CD4-positive, alpha-beta T cell treated with Interferon alpha-2 for 1 hour (primary cell): ENCODE results near the gene MMP24.
A peak's percentile ranks its signal among the peaks of the same experiment; 100 is the strongest.
"Not testable (repeated sequence)": the region's sequence is repeated elsewhere in the genome, so short reads cannot be mapped to it uniquely, and the experiment has no call there.

Experiments
- DNase-seq, 2 donors: peaks; one replicate each; pipeline ENCODE4 v3.0.0-alpha.2; 2020 to 2022

Gene MMP24

DNA sequence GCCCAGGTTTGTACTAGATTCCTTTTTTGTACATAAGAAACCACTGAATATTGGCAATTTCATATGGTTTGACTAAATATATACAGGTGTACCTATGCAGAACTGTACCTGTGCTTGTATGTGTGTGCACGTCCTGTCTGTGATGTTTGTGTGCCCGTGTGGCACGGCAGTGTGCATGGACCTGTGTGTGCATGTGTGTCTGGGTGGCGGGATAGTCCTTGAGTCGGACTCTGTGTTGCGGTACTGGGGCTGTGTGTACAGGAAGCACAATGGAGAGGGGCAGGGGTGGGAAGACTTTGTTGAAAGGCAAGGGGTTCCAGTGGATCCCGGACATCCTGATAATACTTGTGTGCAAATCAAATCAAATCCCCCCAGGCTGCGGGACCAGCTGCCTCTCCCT, 69.2 kb downstream of the MMP24 start:
- DNase-seq: no peak

DNA sequence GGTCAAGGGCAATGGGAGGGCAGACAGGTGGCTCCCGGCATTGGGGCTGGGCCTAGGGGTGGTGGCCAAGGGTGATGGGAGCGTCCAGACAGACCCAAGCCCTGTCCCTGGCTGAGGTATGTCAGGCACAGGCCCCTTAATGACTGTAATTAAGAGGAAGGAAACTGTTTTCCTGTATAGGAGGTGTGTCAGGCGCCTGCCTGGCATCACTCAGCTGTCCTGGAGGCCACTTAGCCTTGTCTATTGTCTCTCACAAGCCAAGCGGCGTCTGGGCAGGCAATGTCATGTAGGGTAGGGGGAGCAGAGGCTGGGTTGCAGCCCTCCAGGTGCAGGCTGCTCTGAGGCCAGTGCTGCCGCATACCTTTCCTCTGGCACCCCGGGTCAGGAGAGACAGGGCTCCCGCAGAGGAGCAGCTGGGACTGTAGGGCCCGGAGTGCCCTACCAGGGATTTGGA, 69.6 kb downstream of the MMP24 start:
- DNase-seq: no peak

DNA sequence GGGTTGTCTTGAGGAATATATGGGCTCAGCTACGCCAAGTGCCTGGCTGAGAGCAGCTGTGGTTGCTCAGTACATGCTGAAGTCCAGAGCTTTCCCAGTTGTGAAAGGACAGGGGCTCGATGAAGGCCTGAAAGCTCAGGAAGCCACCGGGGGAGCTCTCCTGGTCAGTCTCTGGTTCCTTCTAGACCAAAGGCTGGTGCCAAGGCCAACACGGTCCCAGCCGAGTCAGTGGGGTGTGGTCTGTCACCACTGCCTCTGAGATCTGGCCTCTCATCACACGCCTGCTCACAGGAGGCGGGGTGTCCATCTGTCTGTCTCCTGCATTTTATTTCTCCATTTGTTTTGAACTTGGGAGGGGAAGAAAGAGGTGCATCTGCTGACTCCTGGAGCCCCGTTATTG, 70.7 kb downstream of the MMP24 start:
- DNase-seq: no peak

DNA sequence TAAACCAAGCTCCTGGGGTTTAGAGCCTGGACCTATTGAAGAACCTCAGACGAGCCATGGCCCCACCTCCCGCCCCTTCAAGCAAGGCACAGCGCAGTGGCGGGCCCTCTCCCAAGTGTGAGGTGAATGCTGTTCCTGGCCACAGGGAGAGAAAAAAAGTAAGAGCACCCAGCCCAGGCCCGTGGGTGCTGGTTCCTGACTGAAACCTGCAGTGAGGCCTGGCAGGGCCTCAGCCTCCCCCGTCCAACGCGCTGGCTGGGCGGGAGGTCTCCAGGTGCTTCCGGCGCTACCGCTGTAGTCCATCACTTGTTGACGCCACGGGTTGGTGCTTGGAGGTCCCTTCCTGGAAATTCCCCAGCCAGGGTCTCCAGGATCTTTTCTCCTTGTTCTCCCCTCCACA, 71.2 kb downstream of the MMP24 start:
- no peak for DNase-seq

DNA sequence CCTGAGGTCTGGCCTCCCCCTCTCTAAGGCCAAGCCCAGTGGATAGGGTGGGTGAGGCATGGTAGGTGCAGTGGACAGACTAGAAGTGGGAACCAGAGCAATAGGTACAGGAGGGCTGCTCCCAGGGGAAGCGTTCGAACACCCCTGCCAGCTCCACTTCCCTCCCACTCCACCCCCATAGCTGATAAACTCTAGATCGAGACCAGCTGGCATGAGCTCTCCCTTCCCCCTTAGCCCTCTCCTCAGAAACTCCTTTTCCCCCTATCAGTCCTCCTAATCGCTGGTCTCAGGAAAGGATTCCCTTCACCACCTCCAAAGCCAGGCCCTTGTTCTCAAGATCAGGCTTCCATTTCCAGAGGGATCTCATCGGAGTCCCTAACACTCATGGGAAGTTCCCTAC, 71.8 kb downstream of the MMP24 start:
- no peak for DNase-seq

DNA sequence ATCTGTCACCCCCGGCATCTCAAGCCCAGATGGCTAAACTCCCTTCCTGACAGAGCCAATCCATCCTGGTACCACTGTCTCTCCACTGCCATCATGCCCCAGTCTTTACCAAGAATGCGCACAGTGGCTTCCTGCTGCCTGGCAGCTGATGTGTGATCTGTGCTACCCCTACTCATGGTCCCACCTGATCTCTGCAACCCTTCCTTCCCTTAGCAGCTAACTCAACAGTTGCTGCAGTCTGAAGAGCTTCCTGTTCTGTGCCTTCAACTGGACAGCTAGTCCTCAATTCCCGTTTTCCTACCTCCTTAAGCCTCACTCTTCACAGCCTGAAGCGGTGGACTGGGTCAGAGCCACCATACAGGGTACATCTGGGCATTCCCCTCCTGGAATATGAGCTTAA, 73.3 kb downstream of the MMP24 start:
- no peak for DNase-seq

DNA sequence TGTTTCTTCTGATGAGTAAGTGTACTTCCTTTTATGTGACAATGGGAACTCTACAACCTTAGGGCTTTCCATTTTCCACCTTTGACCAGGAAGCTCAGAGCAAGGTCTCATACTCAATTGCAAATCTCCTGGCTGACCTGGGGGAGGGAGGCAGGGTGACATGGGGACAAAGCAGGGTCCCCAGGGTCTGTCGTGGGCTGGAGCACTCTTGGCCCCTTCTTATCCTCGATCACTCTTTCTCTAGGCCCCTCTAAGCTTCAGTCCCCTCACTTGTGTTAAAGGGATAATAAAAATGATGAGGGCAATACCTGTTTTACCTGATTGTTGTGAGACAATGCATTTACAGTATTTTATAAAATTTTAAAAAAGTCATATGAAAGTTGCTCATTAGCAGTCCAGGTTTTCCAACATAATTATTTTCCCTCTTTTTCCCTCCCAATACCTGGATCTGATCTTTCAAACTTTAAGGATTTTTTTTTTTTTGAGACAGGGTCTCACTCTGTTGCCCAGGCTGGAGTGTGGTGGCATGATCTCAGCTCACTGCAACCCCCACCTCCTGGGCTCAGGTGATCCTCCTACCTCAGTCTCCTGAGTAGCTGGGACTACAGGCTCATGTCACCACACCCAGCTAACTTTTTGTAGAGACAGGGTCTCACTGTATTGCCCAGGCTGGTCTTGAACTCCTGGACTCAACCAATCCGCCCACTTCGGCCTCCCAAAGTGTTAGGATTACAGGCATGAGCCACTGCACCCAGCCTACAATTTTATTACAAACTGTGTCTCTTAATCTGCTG, 74.2 kb downstream of the MMP24 start:
- no peak for DNase-seq

DNA sequence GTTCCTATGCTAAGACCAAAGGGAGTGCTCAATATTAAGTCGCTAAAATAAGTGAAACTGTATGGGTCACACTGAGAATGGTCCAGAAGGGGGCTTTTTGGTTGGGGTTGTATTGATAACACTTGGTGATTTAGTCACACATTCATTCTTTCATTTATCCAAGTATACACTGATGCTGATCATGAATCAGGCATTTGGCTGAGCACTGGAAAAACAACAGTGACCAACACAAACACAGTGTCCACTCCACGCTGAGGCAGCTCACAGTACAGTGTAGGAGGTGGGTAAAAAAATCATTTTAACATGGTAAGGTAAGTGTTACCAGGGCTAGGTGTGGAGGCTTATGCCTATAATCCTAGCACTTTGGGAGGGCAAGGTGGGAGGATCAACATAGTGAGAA, 74.9 kb downstream of the MMP24 start:
- no peak for DNase-seq

DNA sequence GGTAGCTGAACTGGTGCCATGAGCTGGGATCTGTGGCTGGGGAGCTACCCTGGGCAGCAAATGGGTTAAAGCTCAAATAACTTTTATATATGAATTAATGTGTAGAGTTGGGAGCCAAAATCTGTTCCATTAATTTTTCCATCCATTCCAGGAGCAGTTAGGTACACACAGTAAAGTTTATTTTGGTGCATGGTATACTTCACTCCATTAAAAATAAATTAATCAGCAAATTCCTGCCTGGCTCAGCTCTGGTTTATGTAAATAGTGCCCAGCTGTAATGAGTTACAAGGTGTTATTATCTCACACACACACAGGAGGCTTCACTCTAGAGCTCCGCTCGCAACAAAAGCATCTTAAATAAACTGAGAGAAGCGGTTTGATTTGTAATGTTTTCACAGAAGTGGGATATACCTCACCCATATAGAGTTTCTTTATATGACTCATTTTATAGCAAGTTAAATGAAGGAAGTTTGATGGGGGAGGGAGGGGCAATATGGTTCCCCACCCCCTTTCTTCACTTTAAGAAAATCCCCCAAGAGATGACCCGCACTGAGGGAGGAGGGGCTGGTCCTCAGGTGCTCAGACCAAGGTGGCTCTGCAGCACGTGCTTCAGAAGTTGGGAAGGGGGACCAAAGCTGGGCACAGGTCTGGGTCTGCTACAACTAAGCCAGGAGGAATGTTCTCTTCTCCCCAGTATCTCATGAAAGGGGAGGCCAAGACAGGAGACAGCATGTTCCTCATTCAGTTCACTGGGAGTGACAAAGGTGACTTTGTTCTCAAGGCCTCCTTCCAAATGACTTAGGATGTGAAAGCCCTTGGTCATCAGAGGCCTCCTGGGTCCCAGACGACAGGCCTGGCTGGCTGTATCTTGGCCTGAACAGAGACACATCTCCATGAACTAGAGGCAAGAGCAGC, 76.2 kb downstream of the MMP24 start:
- no peak for DNase-seq

DNA sequence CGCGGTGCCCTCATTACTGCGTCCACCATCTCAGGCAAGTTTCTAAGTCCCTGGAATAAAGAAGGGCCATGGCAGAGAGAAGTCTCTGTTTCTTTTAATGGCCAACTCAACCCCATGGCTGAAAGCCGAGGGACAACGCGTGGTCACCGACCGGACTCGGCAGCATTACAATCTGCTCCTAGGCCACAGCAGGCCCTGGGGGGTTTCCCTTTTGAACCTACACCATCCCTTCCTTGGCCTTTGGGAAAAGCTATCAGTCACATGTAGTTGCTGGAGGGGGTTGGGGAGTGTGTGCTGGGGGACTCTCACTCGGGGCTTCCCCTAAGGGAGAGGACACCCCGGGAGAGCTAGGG, 76.9 kb downstream of the MMP24 start:
- DNase-seq: no peak

DNA sequence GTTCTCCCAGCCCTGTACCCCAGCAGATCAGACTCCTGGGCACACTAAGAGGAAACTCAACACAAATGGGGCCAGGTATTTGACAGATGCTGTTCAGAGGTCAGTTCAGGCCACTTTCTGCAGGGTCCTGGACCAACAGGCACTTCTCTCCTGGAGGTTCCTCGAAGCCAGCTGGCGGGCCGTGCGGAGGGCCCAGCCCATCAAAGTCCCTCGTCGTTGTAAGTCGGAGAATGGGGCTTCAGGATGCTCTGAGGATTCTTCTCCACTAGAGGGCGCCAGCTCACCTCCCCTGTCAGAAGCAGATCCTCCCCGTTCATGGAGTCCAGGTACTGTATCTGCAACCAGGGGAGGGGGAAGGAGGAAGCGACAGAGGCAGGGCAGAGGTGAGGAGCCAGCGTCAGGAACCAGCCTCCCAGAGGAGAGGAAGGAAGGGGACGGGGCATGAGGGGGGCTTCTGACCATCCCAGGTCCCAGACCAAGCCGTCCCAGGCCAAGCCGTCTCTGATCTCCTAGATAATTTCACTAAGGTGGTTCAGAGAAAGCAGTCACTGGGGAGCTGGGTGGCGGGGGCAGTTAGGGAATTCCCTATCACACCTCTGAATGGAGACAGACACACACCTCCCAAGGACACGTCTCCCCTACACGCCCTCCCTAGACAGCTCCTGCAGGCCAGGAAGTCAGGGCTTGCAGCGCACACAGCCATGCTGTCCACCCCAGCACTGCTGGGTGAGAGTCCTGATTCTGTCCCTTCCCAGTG, 77.4 kb downstream of the MMP24 start:
- DNase-seq: peak; percentile 84 to 88

DNA sequence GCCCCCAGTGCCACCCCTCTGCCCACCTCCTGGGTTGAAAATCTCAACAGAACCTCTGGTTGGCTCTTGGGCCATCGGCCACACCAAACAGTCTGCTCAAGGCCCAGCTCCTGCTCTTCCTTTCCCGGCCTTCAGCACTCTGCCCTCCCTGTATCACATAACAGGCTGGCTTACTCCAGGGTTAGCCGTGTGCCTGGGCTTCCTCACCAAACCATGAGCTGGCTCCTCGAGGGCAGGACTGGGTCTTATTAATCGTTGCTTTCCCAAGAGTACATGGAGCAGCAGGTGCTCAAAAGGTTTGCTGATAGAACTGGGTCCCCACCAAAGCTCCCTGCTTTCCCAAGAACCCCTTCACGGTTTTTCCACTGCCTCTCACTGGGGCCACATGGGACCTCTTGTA, 78.5 kb downstream of the MMP24 start:
- no peak for DNase-seq

DNA sequence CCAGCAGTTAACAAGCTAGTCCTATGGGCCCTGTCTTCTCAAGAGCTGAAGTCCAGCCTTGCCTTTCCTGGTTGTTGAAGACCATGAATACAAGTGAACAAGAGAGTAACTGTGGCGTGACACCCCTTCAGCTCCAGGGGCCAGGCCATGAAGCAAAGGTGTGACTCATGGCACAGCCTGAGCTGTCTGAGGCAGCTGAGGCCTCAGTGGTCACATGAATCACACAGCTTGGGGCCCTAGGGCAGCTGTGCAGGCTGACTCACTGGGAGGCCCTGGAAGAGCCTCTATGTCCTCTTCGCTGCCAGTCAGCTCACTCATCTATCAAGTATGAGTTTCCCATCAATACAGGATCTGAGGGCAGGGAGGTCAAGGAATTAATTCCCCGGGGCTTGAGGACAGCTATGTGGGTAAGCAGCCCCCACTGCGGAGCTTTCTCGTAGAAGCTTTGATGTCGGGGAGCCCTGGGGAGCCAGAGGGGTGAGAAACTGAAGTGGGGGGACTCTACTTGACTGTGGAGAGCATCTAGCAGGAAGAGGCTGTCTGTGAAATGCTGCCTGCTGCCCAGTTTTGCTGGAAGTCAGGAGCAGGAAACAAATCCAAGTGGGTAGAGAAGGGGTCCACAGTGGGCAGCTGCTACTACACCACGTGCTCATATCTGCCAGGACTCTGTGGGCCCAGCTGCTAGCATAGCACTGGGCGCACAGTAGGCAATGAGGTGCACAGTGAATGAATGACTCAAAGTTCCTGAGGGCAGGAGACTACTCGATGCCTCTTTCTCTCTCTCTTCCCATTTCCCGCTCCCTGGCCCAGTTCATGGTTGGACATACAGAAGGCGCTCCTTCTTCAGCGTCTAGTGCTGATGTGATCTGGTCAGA, 79.4 kb downstream of the MMP24 start:
- no peak for DNase-seq

DNA sequence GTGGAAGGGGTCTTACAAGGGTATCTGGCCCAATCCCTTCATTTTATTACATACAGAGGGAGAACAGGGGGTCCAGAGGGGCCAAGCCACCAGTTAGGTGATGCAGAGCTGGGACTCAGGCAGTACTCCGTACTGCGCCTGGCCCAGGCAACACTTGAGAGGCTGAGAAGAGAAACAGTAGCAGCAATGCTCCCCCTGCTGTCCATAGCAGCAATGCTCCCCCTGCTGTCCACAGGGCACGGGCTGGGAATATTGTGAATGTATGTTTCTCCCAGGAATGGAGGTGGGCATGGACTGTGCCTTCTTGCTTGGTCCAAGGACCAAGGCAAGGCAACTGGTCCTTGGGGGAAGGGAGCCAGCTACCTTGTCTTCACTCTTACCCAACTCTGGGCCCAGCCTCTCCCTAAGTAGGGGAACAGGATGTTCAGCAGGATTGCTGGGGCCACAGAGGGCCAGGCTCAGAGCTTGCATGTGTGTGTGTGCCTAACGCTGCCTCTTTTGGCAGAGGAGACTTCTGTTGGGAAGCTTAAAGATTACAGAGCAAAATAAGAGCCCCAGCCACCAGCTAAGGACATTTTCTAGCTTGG, 80.5 kb downstream of the MMP24 start:
- DNase-seq: peak in 1 of 2 donors; percentile 27

DNA sequence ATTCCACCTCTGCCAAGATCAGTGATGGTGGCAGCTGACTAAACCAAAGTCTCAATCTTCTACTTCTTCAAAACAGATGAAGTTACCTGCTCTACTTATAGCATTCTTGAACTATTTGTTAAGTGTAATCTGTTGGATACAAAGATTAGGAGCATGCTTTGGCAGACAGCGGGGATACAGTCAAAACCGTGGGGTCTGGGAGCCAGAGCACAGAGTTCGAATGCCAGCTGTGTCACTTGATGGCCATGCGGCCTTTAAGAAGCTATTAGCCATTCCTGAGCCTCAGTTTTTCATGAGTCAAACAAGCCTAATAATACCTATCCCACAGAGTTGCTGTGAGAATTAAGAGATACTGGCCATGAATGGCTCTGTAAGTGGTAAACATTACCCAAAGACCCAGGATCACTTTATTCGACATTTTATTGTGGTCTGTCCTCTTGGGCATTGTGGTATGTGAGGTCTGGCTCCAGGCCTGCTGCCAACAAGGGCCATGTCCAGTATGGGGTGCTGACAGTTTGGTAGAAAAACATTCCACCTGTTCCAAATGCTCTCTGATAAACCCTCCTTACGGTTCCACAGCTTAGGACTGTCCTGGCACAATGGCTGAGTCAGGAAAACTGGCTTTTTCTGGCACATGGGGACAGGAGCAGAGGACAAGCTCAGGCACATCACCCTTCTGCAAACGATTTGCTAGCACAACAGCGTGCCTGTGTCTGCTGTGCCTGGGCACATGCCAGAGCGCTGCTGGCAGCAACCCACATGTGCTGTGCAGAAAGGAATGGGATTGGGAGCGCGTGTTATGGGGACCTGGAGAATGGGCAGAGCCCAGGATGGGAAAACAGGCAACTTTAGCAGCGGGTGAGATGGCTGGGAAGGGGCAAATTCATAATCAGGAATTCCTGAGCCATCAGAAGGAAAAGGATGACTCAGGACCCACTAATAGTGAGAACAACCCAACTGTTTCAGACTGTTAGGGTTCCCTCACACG, 81.5 kb downstream of the MMP24 start:
- DNase-seq: no peak

DNA sequence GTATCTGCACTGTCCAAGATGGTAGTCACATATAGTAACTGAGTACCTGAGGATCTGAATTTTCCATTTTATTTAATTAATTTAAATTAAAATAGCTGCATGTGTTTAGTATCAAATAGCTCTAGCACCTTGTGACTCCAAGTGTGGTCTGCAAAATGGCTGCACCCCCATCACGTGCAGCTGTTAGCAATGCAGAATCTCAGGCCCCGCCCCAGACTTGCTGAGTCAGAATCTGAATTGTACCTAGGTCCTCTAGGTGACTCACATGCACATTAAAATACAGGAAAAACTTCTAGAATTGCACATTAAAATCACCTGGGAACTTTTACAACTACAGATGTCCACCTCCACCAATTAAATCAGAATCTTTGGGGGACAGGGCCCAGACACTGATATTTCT, 84.9 kb downstream of the MMP24 start:
- DNase-seq: no peak

DNA sequence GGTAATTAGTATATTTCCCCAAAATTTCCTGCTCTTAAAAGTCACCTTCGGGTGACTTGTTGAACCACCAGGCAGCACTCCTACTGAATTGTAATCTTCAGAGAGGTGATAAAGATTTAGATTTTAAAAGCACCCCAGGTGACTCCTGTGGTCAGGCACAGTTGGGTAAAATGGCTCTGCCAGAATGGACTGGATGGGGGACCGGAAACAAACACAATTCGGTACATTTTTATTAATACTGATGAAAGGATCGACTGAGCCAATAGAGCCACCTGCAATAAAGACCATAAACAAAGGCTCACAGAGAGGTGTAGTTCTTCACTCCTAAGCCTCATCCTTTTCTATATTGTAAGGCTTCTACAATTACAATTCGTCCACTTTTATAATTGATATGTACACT, 85.3 kb downstream of the MMP24 start:
- DNase-seq: no peak

DNA sequence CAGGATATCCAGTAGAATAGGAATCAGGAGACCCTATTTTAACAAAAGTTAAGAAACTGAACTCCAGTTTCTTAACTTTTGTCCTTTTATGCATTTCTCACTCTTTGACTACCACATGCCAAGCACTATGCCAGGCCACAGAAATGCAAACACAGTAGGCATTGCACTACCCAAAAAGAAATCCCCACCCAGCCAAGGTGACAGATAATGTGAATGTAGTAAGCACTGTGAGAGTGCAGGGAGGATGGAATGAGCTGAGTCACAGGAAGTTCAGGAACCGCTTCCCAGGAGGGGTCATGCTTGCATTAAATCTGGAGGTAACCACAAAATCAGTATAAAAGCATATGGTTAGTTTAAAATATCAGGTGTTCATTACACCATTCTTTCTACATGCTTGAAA, 85.8 kb downstream of the MMP24 start:
- DNase-seq: no peak

DNA sequence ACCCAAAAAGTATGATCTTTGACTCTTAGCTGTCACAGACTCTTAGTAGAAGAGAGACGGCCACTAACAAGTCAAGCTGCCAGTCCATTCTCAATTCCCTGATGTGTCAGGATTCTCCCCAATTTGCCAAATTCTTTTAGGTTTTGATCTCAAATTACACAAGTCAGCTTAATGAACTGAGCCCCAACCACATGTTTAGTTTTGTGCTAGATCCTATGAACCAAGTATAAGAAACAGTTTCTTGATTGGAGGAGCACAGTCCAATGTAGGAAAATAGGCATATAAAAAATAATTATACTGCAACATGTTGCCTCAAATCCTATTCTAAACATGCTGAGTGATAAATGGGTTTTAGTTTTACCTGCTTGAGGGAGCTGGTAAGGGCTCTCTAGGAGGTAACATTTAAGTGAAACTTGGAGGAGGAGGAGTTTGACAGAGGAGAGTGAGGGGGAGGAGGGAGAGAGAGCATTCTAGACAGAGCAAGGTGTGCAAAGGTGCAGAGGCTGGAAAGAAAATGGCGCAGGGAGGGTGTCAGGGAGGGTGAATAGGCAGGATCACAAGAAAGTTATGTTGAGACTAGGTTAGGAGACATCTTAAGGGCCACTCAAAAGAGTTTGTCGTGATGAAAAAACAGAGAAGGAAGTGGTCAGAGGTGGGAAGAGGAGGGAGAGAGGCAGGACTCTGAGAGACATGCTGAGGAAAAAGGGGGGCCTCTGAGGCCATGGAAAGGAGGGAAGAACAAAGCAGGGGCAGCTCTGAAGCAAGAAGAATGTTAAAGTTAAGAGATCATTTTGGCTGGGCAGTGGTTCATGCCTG, 88.5 kb downstream of the MMP24 start:
- no peak for DNase-seq

DNA sequence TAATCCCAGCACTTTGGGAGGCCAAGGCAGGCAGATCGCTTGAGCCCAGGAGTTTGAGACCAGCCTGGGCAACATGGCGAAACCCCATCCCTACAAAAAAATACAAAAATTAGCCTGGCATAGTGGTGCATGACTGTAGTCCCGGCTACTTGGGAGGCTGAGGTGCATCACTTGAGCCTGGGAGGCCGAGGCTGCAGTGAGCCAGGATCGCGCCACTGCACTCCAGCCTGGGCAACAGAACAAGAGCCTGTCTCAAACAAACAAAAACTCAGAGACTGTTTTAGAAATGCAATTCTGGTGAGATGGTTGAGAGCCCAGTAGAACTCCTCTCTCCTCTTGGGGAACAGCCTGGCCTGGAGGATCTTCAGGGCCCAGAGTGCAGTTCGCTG, 89.1 kb downstream of the MMP24 start:
- DNase-seq: not testable (repeated sequence)
